Stomach smooth muscle (tissue), 2 donors: ENCODE measurements around the gene HPX.

Experiments used
- H3K27ac ChIP-seq: one replicate; pipeline ENCODE4 v1.7.0; 2013; ENCODE audit warnings: mild to moderate bottlenecking, low read length, inconsistent platforms
- H3K27me3 ChIP-seq, 2 donors: one replicate each; pipeline ENCODE4 v1.7.0; 2013; ENCODE audit warnings: low read length in 2 of 2; ENCODE audit not compliant: insufficient read depth in 2 of 2, control insufficient read depth in 1 of 2
- H3K36me3 ChIP-seq, 2 donors: one replicate each; pipeline ENCODE4 v1.7.0; 2013; ENCODE audit warnings: low read length in 2 of 2; ENCODE audit not compliant: control insufficient read depth in 2 of 2, insufficient read depth in 2 of 2
- H3K4me1 ChIP-seq: one replicate; pipeline ENCODE4 v1.7.0; 2013; ENCODE audit warnings: low read length; ENCODE audit not compliant: control insufficient read depth, insufficient read depth
- H3K4me3 ChIP-seq, 2 donors: one replicate each; pipeline ENCODE4 v1.7.0; 2013; ENCODE audit warnings: low read length in 2 of 2
- H3K9ac ChIP-seq, 2 donors: one replicate each; pipeline ENCODE4 v1.7.0; 2013; ENCODE audit warnings: low read length in 2 of 2, mild to moderate bottlenecking in 1 of 2
- H3K9me3 ChIP-seq, 2 donors: one replicate each; pipeline ENCODE4 v1.7.0; 2013; ENCODE audit warnings: low read length in 2 of 2; ENCODE audit not compliant: control insufficient read depth in 2 of 2
- donor health status: healthy.
- donor health status: Pancreatic carcinoma.

The HPX gene

DNA sequence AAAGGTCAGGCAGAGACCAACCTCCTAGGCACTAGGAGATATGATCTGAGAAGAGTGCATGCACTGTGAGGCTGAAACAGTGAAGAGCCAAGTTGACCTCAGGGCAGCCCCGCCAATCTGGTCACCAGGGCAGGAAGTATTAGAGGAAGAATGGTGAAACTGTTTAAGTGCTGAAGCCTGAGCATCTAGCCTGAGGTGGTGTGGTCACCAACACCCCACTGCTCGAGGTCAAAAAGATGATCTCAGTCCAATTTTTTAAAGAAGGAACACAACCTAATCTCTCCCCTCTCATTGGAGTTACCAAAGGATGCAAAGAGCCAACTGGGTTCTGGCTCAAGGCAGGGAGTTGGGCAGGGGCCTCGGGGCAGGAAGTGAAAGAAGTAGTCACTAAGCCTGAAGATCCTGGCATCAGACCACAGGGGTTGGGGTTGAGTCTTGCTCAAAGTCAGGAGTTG is 25.9 kb downstream of the HPX start:
- H3K36me3 ChIP-seq: peaks cover 3% of the 10 kb centered on the region in 2 donors
- H3K4me1 ChIP-seq: peaks cover 15% of the 10 kb centered on the region
- no peak overlapping the region for H3K4me3 ChIP-seq
- no peak overlapping the region for H3K9ac ChIP-seq
- H3K27me3 ChIP-seq: no peaks in the 10 kb centered on the region
- peak overlapping the region; percentile 11 for H3K27ac ChIP-seq
- H3K9me3 ChIP-seq: no peaks in the 10 kb centered on the region

DNA sequence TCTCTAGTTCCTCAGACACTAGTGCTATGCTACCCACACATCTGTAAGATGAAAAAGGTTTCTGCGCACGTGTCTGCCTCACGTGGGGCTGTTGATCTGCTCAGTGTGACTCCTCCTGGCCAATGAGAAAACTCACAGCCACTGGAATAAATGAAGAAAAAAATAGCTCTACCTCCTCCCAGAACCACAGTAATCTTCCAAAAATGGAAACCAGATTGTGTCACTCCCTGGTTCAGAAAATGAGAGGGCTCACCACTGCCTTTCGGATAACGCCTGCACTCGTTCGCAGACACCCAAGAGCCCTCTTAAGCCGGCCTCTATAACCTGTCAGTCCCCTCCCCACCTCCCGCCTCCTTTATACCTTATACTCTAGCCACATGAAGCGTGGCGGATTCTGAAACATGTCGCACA is 27.0 kb downstream of the HPX start:
- Histone ChIP-seq H3K9ac (peak overlapping the region in 1 of 2 donors; percentile 42), H3K27me3 (no peaks in the 10 kb centered on the region), H3K36me3 (peaks cover 7 to 10% of the 10 kb centered on the region in 2 donors), H3K27ac (no peak overlapping the region), H3K9me3 (no peaks in the 10 kb centered on the region), H3K4me3 (no peak overlapping the region), H3K4me1 (peaks cover 9% of the 10 kb centered on the region)

DNA sequence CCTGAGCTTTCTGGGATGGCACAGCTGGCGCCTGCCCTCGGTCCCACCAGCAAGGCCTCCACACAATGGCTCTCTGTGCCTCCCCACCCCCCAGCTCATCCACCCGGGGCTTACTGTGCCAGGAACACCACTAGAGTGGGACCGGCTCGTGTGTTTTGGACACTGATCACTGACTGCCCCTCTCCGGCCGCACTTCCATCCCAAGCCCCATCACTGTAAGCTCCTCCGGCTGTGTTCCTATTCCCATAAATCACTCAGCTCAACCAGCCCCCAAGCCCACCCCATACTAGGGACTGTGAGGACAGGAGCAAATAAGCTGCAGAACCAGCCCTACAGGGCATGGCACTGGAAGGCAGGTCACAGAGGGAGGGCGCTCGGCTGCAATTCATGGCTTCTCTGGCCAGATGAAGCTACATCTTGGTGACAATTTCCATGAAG is 29.2 kb downstream of the HPX start:
- Histone ChIP-seq H3K27ac (no peak overlapping the region), H3K36me3 (peaks cover 7 to 10% of the 10 kb centered on the region in 2 donors), H3K9me3 (no peaks in the 10 kb centered on the region), H3K4me1 (peaks cover 6% of the 10 kb centered on the region), H3K27me3 (no peaks in the 10 kb centered on the region), H3K9ac (no peak overlapping the region), H3K4me3 (no peak overlapping the region)

DNA sequence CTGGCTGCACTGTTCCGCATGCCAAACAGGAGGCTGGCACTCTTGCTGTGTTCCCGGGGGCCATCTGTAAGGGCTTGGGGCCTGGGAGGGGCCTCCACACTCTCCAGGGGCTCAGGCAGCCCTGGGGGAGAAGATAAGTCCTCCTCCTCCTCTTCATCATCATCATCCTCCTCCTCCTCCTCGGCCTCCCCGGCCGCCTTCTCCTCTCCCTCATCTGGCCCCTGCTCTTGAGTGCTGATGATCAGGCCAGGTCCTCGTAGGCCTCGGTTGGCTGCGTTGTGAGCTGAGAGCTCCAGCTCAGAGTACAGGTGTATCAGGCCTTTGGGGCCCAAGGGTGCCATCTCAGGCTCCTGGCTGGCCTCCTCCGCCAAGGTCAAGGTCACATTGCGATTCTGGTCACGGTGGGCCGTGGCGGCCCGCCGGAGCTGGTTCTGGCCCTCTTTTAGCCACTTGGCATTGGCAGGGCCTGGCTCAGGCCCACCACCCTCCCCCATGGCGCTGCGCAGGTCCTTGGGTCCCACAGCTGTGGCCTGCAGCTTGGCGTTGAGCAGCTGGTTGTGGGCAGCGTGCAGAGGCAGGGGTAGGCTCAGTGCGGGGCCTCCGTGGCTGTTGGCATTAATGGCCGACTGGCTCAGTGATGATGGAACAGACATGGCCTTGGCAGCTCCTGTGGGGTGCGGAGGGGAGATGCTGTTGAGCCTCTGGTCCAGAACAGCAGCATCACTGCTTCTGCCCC is 29.9 kb downstream of the HPX start:
- peaks cover 7 to 10% of the 10 kb centered on the region in 2 donors for H3K36me3 ChIP-seq
- H3K9ac ChIP-seq: no peak overlapping the region
- no peaks in the 10 kb centered on the region for H3K9me3 ChIP-seq
- no peaks in the 10 kb centered on the region for H3K27me3 ChIP-seq
- no peak overlapping the region for H3K27ac ChIP-seq
- H3K4me3 ChIP-seq: no peak overlapping the region
- peaks cover 6% of the 10 kb centered on the region for H3K4me1 ChIP-seq

DNA sequence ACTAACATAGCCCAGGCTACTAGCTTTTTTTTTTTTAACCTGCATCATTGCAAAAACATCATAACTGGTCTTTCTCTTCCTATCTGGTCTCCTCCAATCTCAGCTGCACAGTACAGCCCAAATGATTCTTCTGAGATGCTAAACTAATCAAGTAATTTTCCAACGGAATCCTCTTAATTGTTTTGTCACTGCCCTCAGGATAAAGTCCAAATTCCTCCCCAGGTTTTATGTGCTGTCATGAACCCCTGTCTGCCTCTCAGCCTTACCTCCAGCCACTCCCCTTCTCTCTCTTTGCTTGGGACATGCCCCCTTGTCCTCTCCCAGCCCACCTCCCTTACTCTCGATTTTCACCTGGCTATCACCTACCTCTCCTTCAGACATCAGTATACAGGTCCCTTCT is 34.4 kb downstream of the HPX start:
- Histone ChIP-seq H3K27me3 (no peaks in the 10 kb centered on the region), H3K27ac (no peak overlapping the region), H3K4me3 (no peak overlapping the region), H3K4me1 (peaks cover 7% of the 10 kb centered on the region), H3K36me3 (peaks cover 17 to 28% of the 10 kb centered on the region in 2 donors), H3K9me3 (no peaks in the 10 kb centered on the region), H3K9ac (no peak overlapping the region)

DNA sequence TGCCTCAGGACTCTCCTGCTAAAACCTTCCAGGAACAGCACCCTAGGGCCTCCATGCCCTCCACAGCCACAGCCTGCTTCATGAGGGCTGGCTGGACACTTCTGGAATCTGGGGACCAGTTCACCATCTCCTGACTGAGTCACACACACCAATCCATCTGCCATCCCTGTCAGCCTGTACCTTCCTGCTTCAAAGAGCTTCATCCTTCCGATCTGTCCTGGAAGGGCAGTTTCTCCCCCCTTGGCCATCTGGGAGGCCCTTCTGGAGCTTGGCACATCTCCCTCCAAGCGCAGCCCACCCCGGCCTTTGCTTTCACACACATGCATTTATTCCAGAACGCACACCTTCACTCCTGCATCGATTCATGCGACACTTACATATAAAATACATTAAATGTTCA is 34.9 kb downstream of the HPX start:
- H3K9ac ChIP-seq: no peak overlapping the region
- peaks cover 23 to 33% of the 10 kb centered on the region in 2 donors for H3K36me3 ChIP-seq
- H3K27ac ChIP-seq: no peak overlapping the region

DNA sequence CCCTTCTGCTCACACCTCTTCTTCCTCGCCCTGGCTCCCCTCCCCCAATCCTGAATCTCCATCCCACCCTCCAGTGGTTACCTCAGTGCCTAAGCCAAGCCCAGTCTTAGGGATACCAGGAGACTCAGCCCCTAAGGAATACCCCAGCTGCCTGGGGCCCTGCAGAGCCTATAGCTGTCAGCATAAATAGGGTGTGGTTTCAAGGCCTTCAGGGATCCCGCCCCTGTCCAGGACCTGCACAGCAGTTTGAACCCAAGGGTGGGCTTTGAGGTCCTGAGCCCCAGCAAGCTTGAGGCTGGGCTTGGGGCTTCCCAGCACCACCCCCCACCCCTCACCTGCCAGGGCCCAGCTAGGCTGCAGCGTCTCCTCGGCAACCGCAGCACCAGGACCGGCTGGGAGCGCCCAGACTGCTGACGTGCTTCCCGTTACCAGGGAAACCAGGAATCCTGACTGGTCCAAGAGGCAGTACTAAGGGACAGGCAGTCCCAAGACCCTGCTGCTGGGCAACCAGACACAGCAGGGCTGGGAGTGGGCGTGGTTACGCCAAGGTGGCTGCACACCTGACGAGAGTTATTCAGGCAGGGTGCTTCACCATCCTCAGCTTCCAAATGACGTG is 35.6 kb downstream of the HPX start:
- H3K9ac ChIP-seq: no peak overlapping the region
- H3K4me3 ChIP-seq: no peak overlapping the region
- no peaks in the 10 kb centered on the region for H3K27me3 ChIP-seq
- peaks cover 25 to 34% of the 10 kb centered on the region in 2 donors for H3K36me3 ChIP-seq
- no peak overlapping the region for H3K27ac ChIP-seq
- no peaks in the 10 kb centered on the region for H3K9me3 ChIP-seq
- H3K4me1 ChIP-seq: peaks cover 7% of the 10 kb centered on the region

More for the DNA sequence above, 34.9 kb downstream of the HPX start:
- Histone ChIP-seq H3K4me1 (peaks cover 7% of the 10 kb centered on the region), H3K4me3 (no peak overlapping the region), H3K9me3 (no peaks in the 10 kb centered on the region), H3K27me3 (no peaks in the 10 kb centered on the region)

DNA sequence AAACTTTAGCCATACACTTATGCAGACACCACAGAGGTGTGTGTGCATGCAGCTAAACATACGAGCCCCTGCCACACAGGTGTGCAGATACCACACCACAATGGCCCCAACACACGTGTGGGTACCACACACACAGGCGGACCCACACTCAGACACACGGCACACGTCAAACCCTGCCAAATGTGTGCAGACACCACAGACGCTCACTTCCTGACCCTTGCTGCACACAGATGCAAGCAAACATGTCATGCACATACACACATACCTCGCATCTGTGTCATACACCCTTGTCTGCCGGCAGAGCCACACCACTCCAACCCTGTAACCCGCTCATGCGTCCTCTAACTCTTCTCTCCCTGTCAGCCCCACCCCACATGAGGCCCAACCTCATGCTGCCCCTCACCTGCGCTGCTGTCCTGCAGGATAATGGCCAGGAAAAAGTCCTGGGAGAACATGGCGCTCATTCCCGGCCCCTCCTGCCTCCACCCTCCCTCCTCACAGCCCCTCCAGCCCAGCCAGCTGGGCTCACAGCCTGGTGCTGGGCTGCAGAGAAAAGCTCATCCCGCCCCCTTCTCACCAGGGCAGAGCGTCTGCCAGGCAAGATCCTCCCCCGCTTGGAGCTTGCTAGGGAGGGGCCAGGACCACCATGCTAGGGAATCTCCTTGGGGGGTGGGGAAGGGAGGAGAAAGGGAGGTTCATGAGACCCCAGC is 36.3 kb downstream of the HPX start:
- H3K9me3 ChIP-seq: no peaks in the 10 kb centered on the region
- no peaks in the 10 kb centered on the region for H3K27me3 ChIP-seq
- H3K36me3 ChIP-seq: peaks cover 23 to 34% of the 10 kb centered on the region in 2 donors
- H3K4me1 ChIP-seq: peaks cover 7% of the 10 kb centered on the region
- H3K9ac ChIP-seq: no peak overlapping the region
- no peak overlapping the region for H3K27ac ChIP-seq
- H3K4me3 ChIP-seq: no peak overlapping the region

DNA sequence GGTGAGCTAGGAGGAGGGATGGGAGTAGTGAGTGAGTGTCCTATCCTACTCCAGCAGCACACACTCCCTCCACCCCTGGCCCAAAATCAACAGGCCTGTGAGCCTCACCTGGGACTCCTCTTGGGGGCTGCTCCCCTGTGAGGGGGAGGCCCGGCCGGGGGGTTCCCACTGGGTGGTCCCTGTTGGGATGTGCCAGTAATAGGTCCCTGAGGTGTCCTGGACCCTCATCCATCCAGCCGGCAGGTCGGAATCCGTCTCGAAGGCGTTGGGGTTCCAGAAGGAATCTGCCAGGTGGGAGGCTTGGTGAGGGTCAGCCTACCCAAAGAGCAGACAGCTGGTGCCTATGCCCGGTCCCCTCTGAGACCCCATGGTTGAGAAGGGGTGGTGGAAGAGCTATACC is 37.2 kb downstream of the HPX start:
- Histone ChIP-seq H3K9me3 (no peaks in the 10 kb centered on the region), H3K27me3 (no peaks in the 10 kb centered on the region), H3K4me1 (peaks cover 7% of the 10 kb centered on the region), H3K9ac (no peak overlapping the region), H3K27ac (no peak overlapping the region), H3K36me3 (peaks cover 23 to 29% of the 10 kb centered on the region in 2 donors), H3K4me3 (no peak overlapping the region)

DNA sequence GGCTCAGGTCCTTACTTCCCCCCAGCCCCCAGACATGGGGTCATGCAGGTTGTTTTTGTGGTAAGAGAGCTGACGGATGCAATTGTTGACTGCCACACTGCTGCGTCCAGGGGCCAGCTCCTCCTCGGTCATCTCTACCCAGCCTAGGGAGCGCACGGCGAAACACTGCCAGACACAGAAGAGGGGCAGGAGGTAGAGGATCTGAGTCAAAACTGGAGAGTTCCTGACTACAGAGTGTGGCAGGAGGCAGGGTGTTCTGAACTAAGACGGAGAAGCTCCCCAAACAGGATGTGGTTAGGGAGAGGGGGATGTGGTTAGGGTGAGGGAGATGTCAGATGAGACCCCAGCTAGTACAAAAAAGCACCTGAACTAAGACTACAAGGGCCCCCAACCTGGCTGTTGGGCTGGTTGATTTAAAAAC is 38.2 kb downstream of the HPX start:
- Histone ChIP-seq H3K27ac (no peak overlapping the region), H3K36me3 (peaks cover 24 to 35% of the 10 kb centered on the region in 2 donors)

More for the DNA sequence above, 38.2 kb downstream of the HPX start:
- Histone ChIP-seq H3K9ac (no peak overlapping the region), H3K27me3 (no peaks in the 10 kb centered on the region), H3K4me3 (no peak overlapping the region), H3K4me1 (peaks cover 7% of the 10 kb centered on the region), H3K9me3 (no peaks in the 10 kb centered on the region)
